GM12872 (cell line): ENCODE data around the gene CYP21A2.

Experiments used
- CTCF ChIP-seq: IDR thresholded peaks from 3 replicates; pipeline ENCODE4 v1.5.1; 2011; ENCODE audit warnings: low read depth, mild to moderate bottlenecking, low read length, moderate library complexity; ENCODE audit not compliant: insufficient read depth

Gene CYP21A2

DNA sequence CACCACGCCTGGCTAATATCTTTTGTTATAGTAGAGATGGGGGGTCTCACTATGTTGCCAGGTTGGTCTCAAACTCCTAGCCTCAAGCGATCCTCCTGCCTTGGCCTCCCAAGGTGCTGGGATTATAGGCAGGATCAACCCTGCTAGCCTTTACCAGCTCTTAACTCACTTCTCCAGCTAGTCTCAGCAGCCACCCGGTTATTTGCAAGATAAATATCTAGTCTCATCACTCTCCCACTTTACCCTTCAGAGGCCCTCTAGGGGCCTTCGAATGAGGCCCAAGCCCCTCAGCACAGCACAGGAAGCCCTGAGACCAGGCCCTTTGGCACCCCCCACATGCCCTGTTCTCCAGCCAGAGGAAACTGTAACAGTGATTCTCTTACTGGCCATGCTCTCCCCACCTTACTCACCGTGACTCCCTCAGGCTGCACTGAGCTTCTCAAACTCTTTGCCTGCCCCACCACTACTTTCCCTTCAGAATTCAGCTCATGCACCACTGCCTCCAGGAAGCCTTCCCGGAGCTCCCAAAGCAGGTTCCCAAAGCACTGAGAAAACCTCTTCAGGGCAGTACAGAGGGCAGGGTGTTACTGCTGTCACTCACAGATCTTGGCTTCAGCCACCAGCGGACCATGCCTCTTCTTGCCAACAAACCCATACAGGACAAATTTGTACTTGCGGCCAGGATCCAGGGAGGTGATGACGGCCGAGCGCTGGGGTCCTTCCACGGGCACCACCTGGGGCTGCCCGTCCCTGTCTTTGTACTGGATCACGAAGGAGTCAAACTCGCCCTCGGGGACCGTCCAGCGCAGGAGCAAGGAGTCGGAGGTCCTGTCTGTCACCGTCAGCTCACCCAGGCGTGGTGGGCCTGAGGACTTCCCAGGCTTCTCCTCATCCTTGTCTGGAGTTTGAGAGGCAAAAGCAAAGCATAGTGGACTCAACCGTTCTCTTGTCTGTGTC is 45.9 kb downstream of the CYP21A2 start:
- TF ChIP-seq CTCF, result no peak

GRCh38 chr6:32084780-32085179 is 46.6 kb downstream of the CYP21A2 start:
- TF ChIP-seq CTCF, result no peak

- no peak for TF ChIP-seq CTCF
Measured at GRCh38 chr6:32085759-32086459, 47.7 kb downstream of the CYP21A2 start.

DNA sequence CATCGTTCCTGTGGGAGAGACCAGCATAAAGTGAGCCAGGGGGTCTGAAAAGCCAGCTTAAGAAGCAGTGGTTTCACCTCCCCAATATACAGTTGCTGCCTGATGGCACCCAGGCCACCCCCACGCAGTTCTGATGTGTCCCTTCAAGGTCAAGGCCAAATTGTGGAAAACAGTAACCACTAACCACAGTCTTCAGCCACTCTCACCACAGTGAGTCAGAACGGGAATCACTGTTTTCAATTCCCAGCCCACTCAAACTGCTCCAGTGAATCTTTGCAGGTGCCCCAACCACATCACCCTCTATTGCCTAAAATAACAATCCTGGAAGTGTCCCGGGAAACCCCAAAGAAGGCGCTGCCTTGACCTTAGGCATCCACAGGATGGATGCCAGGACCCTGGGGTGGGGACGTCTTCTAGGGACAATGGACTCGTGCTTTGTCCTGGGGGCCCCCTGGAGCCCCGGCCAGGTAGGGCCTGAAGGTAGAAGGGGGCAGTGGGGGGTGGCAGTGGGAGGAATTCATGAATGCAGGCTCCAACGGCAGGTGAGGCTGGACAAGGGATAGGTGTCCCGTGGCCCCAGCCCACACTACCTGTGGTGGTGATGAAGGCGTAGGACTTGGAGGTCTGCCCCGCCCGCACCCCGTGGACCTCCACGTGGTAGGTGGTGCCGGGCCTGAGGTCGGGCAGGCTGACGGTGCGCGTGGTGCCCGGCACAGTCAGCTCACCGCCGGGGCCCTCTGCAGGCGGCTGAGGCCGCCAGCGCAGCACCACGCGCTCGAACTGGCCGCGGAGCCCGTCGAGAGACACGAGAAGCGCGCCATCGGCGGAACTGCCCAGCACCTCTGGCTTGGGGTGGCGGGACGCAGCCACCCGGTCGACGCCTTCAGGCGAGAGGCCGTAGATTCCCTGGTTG is 48.7 kb downstream of the CYP21A2 start:
- TF ChIP-seq CTCF, result no peak

GRCh38 chr6:32087574-32088486 is 49.6 kb downstream of the CYP21A2 start:
- TF ChIP-seq CTCF, result peak; percentile 60

DNA sequence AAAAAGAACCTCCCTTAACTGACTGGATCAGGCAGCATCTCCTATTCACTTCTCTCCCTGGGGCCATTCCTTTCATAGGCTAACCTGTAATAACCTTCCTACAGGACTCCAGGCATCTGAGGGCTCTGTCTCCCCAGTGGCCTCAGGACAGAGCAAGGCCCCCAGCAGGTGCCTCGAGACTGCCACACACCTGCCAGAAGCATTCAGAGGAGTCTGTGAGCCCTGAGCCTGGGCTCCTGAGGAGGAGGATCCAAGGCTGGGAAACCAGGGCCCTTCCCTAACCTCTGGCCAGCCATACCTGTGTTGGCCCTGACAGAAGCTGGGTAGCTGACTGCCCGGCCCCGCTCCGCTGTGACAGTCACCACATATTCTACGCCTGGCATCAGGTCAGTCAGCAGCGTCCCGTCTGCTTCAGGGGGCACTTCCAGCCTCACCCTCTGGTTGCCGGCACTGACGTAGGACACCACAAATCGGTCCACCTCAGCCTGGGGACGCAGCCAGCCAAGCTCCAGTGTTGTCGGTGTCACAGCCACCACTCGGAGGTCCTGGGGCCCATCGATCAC is 50.4 kb downstream of the CYP21A2 start:
- TF ChIP-seq CTCF, result no peak
